ENCODE results near the gene ASAP3. TPM values are rescaled to one million over a fixed set of nuclear protein-coding genes. Genes with fewer than 3 reads are reported as not detected.

ASAP3 gene
- total RNA-seq, 1 experiment from 2014 or later, result 71.2 TPM

DNA sequence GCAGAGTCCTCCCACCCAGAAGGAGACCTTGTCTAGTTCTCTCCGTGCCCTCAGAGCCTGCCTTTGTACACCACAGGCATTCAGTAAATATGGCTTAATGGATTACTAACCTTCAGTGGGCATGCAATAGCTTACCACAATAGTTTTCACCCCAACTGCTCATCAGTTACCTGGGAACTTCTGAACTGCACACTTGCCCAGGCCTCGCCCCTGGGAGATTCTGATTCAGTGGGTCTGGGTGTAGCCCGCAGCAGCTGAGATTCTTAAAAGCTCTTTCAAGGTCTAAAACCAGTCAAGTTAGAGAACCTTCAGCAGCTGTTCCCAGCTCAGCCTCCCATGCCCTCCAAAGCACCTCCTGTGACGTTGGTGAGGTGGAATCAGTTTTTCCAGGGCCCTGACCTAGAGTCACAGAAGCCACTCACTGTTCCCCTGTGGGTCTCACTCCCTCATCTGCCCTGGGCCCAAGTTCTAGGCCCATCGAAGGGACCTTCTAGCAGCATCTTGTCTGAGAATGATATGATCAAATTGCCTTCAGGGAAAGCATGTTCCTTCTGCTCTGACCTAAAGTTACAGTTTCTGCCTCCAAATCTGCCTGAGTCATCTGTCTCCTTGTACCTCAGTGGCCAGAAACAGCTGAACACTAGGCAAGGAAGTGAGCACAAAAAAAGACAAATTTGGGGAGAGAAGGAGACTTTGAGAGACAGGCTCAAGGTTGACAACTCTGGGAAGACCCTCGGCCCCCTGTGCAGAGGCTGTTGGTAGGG, 10.8 kb downstream of the ASAP3 start:
- no peak for ATAC-seq
- H3K9me3 Mint-ChIP-seq, result no peaks in the 10 kb centered on the region
- no peak overlapping the region for H3K4me3 Mint-ChIP-seq
- 0 out of 2 replicates have a peak overlapping the region, but pooled peaks have one; percentile 26 for H3K27ac Mint-ChIP-seq
- no peaks in the 10 kb centered on the region for H3K36me3 Mint-ChIP-seq
- ChIA-PET CTCF (no interaction called here), POLR2A (no interaction called here)
- peaks cover 16% of the 10 kb centered on the region for H3K4me1 Mint-ChIP-seq
- H3K27me3 Mint-ChIP-seq (ENCODE audit: low read depth), result no peaks in the 10 kb centered on the region
- TF ChIP-seq CREM (CRISPR knock-in tag; IDR thresholded peaks at IDR 0.05) (no peak), NR2C2 (CRISPR knock-in tag; IDR thresholded peaks at IDR 0.05) (no peak), MXD4 (CRISPR knock-in tag; IDR thresholded peaks at IDR 0.05; ENCODE audit: borderline replicate concordance) (no peak), ZNF423 (CRISPR knock-in tag; IDR thresholded peaks at IDR 0.05) (no peak), OVOL2 (CRISPR knock-in tag; IDR thresholded peaks at IDR 0.05; ENCODE audit: borderline replicate concordance) (no peak), NFATC4 (CRISPR knock-in tag; IDR thresholded peaks at IDR 0.05) (no peak), ATF1 (CRISPR knock-in tag; IDR thresholded peaks at IDR 0.05) (no peak), ZNF232 (CRISPR knock-in tag; IDR thresholded peaks at IDR 0.05) (no peak), GRHL2 (CRISPR knock-in tag; IDR thresholded peaks at IDR 0.05; ENCODE audit: insufficient replicate concordance, severe bottlenecking) (no peak), ZNF671 (CRISPR knock-in tag; IDR thresholded peaks at IDR 0.05) (no peak)
- TF ChIP-seq, protein P1, sequence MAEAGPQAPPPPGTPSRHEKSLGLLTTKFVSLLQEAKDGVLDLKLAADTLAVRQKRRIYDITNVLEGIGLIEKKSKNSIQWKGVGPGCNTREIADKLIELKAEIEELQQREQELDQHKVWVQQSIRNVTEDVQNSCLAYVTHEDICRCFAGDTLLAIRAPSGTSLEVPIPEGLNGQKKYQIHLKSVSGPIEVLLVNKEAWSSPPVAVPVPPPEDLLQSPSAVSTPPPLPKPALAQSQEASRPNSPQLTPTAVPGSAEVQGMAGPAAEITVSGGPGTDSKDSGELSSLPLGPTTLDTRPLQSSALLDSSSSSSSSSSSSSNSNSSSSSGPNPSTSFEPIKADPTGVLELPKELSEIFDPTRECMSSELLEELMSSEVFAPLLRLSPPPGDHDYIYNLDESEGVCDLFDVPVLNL (CRISPR knock-in tag; IDR thresholded peaks at IDR 0.05; ENCODE audit: borderline replicate concordance, low read depth), result no peak
- TF ChIP-seq, protein P2, sequence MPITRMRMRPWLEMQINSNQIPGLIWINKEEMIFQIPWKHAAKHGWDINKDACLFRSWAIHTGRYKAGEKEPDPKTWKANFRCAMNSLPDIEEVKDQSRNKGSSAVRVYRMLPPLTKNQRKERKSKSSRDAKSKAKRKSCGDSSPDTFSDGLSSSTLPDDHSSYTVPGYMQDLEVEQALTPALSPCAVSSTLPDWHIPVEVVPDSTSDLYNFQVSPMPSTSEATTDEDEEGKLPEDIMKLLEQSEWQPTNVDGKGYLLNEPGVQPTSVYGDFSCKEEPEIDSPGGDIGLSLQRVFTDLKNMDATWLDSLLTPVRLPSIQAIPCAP (CRISPR knock-in tag; IDR thresholded peaks at IDR 0.05), result no peak
- TF ChIP-seq, protein P3, sequence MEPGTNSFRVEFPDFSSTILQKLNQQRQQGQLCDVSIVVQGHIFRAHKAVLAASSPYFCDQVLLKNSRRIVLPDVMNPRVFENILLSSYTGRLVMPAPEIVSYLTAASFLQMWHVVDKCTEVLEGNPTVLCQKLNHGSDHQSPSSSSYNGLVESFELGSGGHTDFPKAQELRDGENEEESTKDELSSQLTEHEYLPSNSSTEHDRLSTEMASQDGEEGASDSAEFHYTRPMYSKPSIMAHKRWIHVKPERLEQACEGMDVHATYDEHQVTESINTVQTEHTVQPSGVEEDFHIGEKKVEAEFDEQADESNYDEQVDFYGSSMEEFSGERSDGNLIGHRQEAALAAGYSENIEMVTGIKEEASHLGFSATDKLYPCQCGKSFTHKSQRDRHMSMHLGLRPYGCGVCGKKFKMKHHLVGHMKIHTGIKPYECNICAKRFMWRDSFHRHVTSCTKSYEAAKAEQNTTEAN (CRISPR knock-in tag; IDR thresholded peaks at IDR 0.05), result no peak
- TF ChIP-seq, protein P4, sequence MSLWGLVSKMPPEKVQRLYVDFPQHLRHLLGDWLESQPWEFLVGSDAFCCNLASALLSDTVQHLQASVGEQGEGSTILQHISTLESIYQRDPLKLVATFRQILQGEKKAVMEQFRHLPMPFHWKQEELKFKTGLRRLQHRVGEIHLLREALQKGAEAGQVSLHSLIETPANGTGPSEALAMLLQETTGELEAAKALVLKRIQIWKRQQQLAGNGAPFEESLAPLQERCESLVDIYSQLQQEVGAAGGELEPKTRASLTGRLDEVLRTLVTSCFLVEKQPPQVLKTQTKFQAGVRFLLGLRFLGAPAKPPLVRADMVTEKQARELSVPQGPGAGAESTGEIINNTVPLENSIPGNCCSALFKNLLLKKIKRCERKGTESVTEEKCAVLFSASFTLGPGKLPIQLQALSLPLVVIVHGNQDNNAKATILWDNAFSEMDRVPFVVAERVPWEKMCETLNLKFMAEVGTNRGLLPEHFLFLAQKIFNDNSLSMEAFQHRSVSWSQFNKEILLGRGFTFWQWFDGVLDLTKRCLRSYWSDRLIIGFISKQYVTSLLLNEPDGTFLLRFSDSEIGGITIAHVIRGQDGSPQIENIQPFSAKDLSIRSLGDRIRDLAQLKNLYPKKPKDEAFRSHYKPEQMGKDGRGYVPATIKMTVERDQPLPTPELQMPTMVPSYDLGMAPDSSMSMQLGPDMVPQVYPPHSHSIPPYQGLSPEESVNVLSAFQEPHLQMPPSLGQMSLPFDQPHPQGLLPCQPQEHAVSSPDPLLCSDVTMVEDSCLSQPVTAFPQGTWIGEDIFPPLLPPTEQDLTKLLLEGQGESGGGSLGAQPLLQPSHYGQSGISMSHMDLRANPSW (CRISPR knock-in tag; conservative IDR thresholded peaks at IDR 0.05; ENCODE audit: low read depth), result no peak
- TF ChIP-seq, protein P5, sequence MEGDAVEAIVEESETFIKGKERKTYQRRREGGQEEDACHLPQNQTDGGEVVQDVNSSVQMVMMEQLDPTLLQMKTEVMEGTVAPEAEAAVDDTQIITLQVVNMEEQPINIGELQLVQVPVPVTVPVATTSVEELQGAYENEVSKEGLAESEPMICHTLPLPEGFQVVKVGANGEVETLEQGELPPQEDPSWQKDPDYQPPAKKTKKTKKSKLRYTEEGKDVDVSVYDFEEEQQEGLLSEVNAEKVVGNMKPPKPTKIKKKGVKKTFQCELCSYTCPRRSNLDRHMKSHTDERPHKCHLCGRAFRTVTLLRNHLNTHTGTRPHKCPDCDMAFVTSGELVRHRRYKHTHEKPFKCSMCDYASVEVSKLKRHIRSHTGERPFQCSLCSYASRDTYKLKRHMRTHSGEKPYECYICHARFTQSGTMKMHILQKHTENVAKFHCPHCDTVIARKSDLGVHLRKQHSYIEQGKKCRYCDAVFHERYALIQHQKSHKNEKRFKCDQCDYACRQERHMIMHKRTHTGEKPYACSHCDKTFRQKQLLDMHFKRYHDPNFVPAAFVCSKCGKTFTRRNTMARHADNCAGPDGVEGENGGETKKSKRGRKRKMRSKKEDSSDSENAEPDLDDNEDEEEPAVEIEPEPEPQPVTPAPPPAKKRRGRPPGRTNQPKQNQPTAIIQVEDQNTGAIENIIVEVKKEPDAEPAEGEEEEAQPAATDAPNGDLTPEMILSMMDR (IDR thresholded peaks at IDR 0.05), result no peak
- TF ChIP-seq, protein P6, sequence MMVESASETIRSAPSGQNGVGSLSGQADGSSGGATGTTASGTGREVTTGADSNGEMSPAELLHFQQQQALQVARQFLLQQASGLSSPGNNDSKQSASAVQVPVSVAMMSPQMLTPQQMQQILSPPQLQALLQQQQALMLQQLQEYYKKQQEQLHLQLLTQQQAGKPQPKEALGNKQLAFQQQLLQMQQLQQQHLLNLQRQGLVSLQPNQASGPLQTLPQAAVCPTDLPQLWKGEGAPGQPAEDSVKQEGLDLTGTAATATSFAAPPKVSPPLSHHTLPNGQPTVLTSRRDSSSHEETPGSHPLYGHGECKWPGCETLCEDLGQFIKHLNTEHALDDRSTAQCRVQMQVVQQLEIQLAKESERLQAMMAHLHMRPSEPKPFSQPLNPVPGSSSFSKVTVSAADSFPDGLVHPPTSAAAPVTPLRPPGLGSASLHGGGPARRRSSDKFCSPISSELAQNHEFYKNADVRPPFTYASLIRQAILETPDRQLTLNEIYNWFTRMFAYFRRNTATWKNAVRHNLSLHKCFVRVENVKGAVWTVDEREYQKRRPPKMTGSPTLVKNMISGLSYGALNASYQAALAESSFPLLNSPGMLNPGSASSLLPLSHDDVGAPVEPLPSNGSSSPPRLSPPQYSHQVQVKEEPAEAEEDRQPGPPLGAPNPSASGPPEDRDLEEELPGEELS (CRISPR knock-in tag; IDR thresholded peaks at IDR 0.05), result no peak
- TF ChIP-seq, protein P7, sequence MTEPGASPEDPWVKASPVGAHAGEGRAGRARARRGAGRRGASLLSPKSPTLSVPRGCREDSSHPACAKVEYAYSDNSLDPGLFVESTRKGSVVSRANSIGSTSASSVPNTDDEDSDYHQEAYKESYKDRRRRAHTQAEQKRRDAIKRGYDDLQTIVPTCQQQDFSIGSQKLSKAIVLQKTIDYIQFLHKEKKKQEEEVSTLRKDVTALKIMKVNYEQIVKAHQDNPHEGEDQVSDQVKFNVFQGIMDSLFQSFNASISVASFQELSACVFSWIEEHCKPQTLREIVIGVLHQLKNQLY (CRISPR knock-in tag; IDR thresholded peaks at IDR 0.05), result no peak
- DNase-seq (ENCODE audit: low spot score), result no peak

All from WTC11 (cell line).